ENCODE results near the gene BLM.

- TF ChIP-seq, protein P1, sequence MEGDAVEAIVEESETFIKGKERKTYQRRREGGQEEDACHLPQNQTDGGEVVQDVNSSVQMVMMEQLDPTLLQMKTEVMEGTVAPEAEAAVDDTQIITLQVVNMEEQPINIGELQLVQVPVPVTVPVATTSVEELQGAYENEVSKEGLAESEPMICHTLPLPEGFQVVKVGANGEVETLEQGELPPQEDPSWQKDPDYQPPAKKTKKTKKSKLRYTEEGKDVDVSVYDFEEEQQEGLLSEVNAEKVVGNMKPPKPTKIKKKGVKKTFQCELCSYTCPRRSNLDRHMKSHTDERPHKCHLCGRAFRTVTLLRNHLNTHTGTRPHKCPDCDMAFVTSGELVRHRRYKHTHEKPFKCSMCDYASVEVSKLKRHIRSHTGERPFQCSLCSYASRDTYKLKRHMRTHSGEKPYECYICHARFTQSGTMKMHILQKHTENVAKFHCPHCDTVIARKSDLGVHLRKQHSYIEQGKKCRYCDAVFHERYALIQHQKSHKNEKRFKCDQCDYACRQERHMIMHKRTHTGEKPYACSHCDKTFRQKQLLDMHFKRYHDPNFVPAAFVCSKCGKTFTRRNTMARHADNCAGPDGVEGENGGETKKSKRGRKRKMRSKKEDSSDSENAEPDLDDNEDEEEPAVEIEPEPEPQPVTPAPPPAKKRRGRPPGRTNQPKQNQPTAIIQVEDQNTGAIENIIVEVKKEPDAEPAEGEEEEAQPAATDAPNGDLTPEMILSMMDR (IDR thresholded peaks at IDR 0.05) = no peak
- TF ChIP-seq POLR2A (IDR thresholded peaks at IDR 0.05) = no peak
Observed at GRCh38 chr15:90820481-90820880, 103.3 kb downstream of the BLM start.
